Erythroblast (primary cell): ENCODE data around the gene PHOSPHO2.

Experiments
- GATA1 ChIP-seq: IDR thresholded peaks from 2 replicates; pipeline ENCODE4 v1.6.1; 2011; ENCODE audit warnings: low read depth, mild to moderate bottlenecking, control low read depth, low read length, moderate library complexity
- POLR2A ChIP-seq: IDR thresholded peaks from 2 replicates; pipeline ENCODE4 v1.6.1; 2011; ENCODE audit warnings: mild to moderate bottlenecking, low read length

GRCh38 chr2:169659320-169659719 lies 34.9 kb upstream of the PHOSPHO2 start:
- TF ChIP-seq POLR2A (no peak), GATA1 (no peak)
